Stimulated activated CD4-positive, alpha-beta T cell treated with anti-CD3 and anti-CD28 coated beads, Interleukin-2, amount 100 ng/mL, for 24 hours (primary cell): ENCODE results near the gene ELSPBP1.
"Not testable (repeated sequence)": the region's sequence is repeated elsewhere in the genome, so short reads cannot be mapped to it uniquely, and the experiment has no call there.

Experiments
- DNase-seq, 2 donors: peaks; one replicate each; pipeline ENCODE4 v3.0.0-alpha.2; 2020

ELSPBP1 gene

GRCh38 chr19:48043675-48044258, 49.3 kb downstream of the ELSPBP1 start, which contains the start of gene CABP5:
TSS of gene CABP5 (minus strand) at chr19:48044079. CDS start at chr19:48043922, 157 bp downstream.
- DNase-seq, result no peak

- no peak for DNase-seq
These were observed 50.1 kb downstream of the ELSPBP1 start for GRCh38 chr19:48044561-48044960.

GRCh38 chr19:48051335-48052033, 57.1 kb downstream of the ELSPBP1 start:
- DNase-seq, result no peak

GRCh38 chr19:48053076-48053475, 58.6 kb downstream of the ELSPBP1 start:
- DNase-seq, result no peak

- DNase-seq, result no peak
These were observed 59.4 kb downstream of the ELSPBP1 start for GRCh38 chr19:48053856-48054255.

GRCh38 chr19:48059331-48059730, 64.9 kb downstream of the ELSPBP1 start:
- peak in 1 of 2 donors; percentile 4 for DNase-seq

- DNase-seq, result no peak
These were observed 65.9 kb downstream of the ELSPBP1 start for GRCh38 chr19:48060381-48060780.

GRCh38 chr19:48061401-48062344, 67.2 kb downstream of the ELSPBP1 start:
- DNase-seq, result no peak

GRCh38 chr19:48064509-48064908, 70.1 kb downstream of the ELSPBP1 start:
- DNase-seq, result no peak

GRCh38 chr19:48069435-48069834, 75.0 kb downstream of the ELSPBP1 start:
- no peak for DNase-seq

- DNase-seq, result not testable (repeated sequence)
These were observed 75.8 kb downstream of the ELSPBP1 start for GRCh38 chr19:48070177-48070769.
